PC-9 (cell line): Measurements from ENCODE around the gene ARL8B.

ENCODE experiments used
- CTCF ChIP-seq: fragments of 200-600 bp; sonication (generic); conservative IDR thresholded peaks from 2 replicates; pipeline ENCODE4 v1.6.1; 2017; ENCODE audit warnings: mixed run types, antibody characterized with exemption, mild to moderate bottlenecking, moderate library complexity
- EZH2 ChIP-seq: fragments of 200-600 bp; sonication (generic); IDR thresholded peaks from 2 replicates; pipeline ENCODE4 v1.8.0; 2017; ENCODE audit warnings: antibody characterized with exemption, low read depth

GRCh38 chr3:5220667-5221431, 98.8 kb downstream of the ARL8B start:
- no peak for TF ChIP-seq CTCF
- TF ChIP-seq EZH2: no peak
